ENCODE measurements around the gene ZNF677. TPM values are rescaled to one million over a fixed set of nuclear protein-coding genes. Genes with fewer than 3 reads are reported as not detected.
"Not testable (repeated sequence)": the region's sequence is repeated elsewhere in the genome, so short reads cannot be mapped to it uniquely, and the experiment has no call there.

ZNF677 gene
- polyA plus RNA-seq, 1 donor = 26.4 TPM

DNA sequence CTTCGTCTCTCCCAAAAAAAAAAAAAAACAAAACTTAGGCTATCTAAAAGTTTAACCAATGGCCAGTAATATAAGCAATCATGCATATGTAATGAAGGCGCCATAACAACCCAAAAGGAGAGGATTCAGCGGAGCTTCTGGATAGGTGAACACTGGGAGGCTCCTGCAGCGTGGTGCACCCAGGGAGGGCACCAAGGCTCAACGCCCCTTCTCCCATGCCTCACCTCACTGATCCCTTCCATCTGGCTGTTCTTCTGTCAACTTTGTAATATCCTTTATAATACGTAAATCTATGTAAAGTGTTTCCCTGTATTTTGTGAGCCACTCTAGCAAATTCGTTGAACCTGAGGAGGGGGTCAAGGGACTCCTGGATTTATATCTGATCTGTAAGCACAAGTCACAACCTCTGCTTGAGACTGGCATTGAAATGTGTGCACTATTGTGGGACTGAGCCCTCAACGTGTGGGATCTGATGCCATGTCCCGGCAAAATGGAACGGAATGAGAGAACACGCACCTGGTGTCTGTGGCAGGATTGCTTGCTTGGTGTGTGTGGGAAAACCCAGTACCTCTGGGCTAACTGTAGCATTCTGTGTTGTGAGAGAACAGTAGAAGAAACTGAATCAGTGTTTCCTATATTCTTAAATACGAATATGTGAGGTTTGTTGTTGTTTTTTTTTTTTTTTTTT is 61.0 kb downstream of the ZNF677 start:
- DNase-seq (ENCODE audit: low read depth) = no peak

GRCh38 chr19:53192771-53193534 is 61.7 kb downstream of the ZNF677 start, which contains the start of gene ZNF665:
TSS of gene ZNF665 (minus strand) at chr19:53193358. CDS start at chr19:53182898, 10,460 bp downstream.
- peak; percentile 38 for DNase-seq (ENCODE audit: low read depth)

DNA sequence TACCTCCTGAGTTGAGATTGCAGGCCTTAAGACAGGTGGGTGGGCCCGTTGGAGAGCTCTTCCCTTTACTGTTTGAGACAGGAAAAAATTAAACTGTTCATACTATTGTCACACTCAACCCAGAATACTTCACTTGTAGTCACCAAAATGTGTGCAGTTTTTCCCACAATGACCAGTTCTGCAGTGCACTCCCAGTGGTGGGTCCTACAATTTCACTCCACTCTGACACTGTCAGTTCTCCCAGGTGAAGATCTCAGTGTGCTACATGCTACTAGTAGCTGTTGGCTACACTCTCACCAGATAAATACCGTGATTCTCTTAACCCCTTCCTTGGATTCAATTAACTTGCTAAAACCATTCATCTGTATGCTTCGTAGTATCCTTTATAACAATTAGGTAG is 64.4 kb downstream of the ZNF677 start:
- no peak for DNase-seq (ENCODE audit: low read depth)

DNA sequence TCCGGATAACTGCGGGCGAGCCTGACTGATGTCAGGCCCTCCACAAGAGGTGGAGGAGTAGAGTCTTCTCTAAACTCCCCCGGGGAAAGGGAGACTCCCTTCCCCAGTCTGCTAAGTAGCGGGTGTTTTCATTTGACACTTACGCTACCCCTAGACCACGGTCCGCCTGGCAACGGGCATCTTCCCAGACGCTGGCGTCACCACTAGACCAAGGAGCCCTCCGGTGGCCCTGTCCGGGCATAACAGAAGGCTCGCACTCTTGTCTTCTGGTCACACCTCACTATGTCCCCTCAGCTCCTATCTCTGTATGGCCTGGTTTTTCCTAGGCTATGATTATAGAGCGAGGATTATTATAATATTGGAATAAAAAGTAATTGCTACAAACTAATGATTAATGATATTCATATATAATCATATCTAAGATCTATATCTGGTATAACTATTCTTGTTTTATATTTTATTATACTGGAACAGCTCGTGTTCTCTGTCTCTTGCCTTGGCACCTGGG is 64.9 kb downstream of the ZNF677 start:
- not testable (repeated sequence) for DNase-seq (ENCODE audit: low read depth)

Other genes with a start within 250 kb of the ZNF677 start
- not detected for gene ERVV-1, start 241.0 kb downstream of the ZNF677 start, polyA plus RNA-seq (ENCODE audit: insufficient read length)
- not detected for gene ERVV-2, start 210.1 kb downstream of the ZNF677 start, polyA plus RNA-seq (ENCODE audit: insufficient read length)
- 19.4 TPM for gene ZNF160, start 151.5 kb downstream of the ZNF677 start, polyA plus RNA-seq (ENCODE audit: insufficient read length)
- 10.4 TPM for gene ZNF415, start 122.0 kb downstream of the ZNF677 start, polyA plus RNA-seq (ENCODE audit: insufficient read length)
- 6.9 TPM for gene ZNF347, start 95.8 kb downstream of the ZNF677 start, polyA plus RNA-seq (ENCODE audit: insufficient read length)
- gene ZNF665, start 61.5 kb downstream of the ZNF677 start, polyA plus RNA-seq (ENCODE audit: insufficient read length) = 3.9 TPM
- not detected for gene VN1R2, start 3.4 kb upstream of the ZNF677 start, polyA plus RNA-seq (ENCODE audit: insufficient read length)
- gene VN1R4, start 12.8 kb upstream of the ZNF677 start, polyA plus RNA-seq (ENCODE audit: insufficient read length) = not detected
- 5.1 TPM for gene ZNF845, start 78.9 kb upstream of the ZNF677 start, polyA plus RNA-seq (ENCODE audit: insufficient read length)
- gene ZNF525, start 110.8 kb upstream of the ZNF677 start, polyA plus RNA-seq (ENCODE audit: insufficient read length) = 5.8 TPM
- gene ZNF765, start 140.3 kb upstream of the ZNF677 start, polyA plus RNA-seq (ENCODE audit: insufficient read length) = 10.4 TPM
- gene ZNF761, start 177.1 kb upstream of the ZNF677 start, polyA plus RNA-seq (ENCODE audit: insufficient read length) = 9.5 TPM
- 3.0 TPM for gene ZNF813, start 212.9 kb upstream of the ZNF677 start, polyA plus RNA-seq (ENCODE audit: insufficient read length)

Data from forelimb muscle (tissue), 1 donor.